Measurements from ENCODE around the gene CFC1.
"Not testable (repeated sequence)": the region's sequence is repeated elsewhere in the genome, so short reads cannot be mapped to it uniquely, and the experiment has no call there.

The CFC1 gene

DNA sequence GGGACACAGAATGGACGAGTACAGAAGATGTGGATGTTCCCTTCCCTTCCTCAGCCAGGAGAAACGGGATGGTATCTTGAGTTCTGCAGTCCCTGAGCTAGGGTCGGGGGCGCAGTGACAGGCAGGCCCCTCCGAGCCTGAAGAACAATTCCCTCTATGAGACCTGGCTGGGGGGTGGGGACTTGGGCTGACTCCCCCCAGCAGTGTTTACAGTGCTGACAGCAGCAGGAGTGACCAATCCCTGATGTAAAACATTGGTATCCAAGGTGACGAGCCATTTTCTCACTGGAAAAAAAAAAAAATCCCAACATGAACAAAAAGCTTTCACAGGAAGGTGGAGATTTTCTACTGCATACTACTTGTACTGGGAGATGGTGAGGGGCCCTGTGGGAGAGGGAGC, at the start of gene CFC1:
Gene CFC1 (minus strand): TSS at position 183 of the 400 bp plus-strand sequence. CDS start 288 bp downstream, outside the sequence.
- DNase-seq = not testable (repeated sequence)

DNA sequence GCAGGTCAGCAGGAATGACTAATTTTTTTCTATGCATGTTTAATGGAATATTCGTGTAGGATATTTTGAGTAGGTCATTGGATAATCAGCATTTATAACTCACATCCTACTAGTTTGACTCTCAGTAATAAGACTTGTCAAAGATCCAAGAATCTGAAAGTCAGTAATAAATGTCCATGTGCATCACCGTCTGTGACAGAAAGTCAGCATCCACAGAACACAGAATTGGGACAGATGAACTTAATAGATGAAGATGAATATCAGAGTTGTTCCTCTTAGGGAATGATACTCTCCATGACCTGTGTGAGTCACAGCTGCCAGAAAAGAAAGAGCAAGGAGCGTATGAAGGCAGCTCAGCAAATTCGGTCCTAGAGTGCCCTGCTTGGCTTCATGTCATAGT, 42.3 kb upstream of the CFC1 start:
- DNase-seq = not testable (repeated sequence)

DNA sequence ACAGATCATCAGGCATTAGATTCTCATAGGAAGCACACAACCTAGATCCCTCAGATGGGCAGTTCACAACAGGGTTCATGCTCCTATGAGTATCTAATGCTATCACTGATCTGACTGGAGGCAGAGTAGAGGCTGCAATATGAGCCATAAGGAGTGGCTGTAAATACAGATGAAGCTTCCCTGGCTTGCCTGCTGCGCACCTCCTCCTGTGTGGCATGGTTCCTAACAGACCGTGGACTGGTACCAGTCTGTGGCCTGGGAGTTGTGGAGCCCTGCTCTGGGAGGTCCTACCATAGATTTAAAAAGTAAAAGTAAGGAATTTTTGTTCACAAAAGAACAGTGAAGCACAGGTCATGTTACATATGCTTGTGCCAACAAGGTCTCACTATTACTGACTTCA, 39.6 kb upstream of the CFC1 start:
- not testable (repeated sequence) for DNase-seq

DNA sequence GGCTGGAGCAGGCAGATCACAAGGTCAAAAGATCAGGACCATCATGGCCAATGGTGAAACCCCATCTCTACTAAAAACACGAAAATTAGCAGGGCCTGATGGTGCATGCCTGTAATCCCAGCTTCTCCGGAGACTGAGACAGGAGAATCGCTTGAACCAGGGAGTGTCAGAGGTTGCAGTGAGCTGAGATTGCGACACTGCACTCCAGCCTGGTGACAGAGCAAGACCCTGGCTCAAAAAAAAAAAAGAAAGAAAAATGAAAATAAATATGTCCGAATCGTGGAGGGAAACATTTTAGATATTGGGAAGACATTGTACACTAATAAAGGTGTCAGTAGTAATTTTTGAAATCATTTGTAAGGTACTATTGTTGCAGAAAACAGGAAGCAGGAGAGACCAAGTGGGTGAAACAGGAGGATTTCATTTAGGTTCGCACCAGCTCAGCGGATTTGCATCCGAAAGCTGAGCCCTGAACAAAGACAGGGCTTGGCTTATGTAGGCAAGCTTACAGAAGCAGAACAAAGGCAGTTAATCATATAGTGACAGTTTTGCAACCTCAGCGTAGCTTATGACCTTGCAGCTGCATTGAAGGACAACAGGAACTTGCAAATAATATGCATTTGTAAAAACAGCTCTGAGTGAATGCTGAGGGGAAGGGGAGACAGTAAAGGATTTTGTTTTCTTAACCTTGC, 29.6 kb upstream of the CFC1 start:
- not testable (repeated sequence) for DNase-seq

DNA sequence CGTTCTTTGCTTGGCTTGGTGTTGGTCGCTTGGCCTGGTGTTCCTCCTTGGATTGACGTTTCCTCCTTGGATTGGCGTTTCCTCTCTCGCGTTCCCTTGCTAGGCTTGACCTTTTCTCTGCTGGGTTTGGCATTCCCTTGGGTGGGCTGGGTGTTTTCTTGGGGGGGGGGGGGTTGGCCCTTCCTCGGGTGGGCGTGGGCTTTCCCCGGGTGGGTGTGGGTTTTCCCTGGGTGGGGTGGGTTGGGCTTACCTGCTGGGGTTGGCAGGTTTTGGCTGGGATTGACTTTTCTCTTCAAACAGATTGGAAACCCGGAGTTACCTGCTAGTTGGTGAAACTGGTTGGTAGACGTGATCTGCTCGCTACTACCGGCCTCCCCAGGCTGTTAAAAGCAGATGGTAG, 11.8 kb upstream of the CFC1 start, which contains the start of gene POTEJ:
Gene POTEJ (plus strand): TSS at position 301 of the 400 bp plus-strand sequence. CDS start 93 bp downstream, at position 394.
- not testable (repeated sequence) for DNase-seq

DNA sequence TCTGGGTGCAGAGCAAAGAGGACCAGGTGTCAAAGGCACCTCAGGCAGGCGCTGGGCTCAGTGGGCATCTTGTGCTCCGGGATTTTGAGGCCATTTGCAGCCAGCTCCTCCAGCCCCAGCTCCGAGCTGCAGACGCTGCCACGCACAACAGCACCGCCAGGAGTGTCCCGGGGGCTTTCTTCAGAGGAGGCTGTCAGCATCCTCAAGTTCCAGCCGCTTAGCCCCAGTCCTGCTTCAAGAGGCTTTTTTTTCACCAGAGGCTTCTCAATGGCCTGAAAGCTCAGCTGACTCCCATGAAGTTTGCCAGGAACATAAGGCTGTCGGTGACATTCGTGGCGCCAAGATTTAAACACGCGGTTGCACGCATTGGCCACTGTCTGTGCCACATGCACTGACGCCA, 11.1 kb upstream of the CFC1 start:
- not testable (repeated sequence) for DNase-seq

DNA sequence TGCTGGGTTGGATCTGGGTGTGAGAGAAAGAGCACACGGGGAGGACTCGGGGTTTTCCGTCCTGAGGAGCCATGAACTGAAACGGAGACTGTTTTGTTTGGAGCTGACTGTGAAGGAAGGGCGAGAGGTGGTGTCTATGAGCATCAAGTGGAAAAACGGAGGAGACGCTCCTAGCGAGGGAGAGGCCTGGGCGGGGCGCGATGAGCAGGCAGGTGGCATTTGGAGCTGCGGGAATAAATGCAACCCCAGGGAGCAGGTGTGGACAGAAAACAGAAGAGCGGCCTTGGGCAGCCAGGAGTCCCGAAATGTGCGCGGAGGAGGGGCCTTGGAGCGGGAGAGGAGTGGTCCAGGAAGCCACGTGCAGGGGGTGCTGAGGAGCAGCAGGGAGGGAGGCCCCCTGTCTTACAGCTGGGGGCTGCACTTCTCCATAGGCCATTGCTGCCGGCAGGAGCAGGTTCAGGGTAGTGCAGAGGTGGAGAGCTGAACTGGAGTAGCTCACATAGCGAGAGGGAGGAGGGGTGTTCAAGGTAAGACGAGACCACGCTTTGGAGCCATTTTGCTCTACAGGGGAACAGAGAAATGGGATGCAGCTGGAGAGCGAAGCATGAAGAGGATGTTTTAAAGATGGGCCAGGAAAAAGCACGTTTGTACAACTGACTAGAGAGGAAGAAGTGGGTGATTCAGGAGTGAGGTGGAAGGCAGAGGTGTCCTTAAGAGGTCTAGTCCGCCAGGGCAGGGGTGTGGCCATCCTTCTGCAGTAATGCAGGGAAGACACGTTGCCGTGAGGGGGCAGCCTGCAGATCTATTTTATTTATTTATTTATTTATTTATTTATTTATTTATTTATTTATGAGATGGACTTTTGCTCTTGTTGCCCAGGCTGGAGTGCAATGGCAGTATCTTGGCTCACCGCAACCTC, 9.9 kb upstream of the CFC1 start:
- not testable (repeated sequence) for DNase-seq

DNA sequence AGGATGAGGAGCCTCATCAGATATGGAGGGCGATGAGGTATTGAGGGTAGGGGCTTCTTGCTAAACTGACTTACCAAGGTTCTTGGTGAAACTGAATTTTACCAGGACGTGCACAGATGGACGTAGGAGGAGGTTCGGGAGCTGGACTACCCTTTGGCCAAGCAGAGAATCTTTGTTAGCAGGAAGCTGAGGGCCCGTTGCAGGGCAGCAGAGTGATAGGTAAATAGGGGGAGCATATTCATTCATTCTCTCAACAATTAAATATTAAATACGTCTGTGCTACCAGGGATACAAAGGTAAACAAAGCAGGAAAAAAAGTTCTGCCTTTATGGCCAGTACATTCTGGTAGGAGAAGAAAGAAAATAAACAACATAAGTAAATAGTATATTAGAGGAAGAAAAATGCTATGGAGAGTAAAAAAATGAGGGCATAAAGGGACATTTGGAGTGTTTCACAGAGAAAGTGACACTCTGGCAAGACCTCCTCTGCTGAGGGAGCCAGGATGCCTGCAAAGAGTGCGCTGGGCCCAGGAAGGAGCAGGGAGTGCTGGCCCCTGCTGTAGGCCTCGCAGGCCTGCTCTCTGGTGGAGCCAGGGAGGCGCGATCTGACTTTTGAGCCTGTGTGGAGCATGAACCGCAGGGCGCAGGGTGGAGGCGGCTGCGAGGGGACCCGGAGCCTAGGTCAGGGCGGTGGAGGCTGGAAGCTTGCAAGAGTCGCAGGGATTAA, 9.1 kb upstream of the CFC1 start:
- not testable (repeated sequence) for DNase-seq

DNA sequence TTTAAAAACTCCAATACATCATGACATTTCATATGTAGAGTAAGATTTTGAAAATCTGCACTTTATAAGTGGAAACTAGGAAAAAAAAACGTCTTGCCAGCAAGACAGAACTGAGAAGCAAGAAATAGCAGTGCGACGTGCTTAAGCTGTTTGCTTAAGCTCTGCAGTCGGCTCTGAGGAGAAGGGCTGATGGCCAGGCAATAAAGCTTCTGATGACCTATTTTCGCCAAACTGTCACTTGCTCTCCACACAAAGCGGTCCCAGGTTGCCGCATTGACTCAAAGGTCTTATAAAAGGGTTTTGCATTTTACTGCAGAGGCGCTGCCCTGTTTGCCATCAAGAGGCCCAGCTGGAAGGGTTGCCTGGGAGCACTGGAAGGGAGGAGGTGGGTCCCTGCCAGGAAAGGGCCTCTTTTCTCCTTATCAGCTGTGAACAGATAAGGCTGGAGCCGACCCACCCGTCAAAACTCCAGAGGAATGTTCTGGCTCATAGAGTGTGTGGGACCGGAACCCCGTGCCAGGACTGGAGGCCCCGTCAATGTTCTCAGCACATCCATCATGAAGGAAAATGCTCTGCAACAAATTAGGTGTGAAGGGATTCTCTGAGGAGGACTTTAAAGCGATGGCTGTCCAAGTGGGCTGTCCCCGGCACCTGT, 2.4 kb upstream of the CFC1 start:
- not testable (repeated sequence) for DNase-seq

DNA sequence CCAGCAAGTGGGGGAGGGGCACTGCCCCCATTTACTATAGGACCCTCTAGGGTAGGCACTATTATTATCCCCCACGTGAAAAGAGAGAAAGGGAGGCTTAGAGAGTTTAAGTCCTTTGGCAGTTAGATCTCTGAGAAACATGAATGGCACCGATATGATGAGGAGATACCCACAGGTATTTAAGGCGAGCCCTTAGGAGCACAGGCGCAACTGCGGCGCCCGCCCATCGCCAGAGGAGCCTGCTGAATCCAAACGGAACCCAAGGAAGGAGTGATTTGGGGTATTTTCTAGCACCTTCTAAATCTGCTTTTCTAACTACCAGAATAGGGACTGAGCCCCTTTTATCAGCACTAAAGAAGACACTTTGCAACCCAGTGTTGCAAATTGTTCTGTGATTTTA, 551 bp upstream of the CFC1 start:
- DNase-seq = not testable (repeated sequence)

DNA sequence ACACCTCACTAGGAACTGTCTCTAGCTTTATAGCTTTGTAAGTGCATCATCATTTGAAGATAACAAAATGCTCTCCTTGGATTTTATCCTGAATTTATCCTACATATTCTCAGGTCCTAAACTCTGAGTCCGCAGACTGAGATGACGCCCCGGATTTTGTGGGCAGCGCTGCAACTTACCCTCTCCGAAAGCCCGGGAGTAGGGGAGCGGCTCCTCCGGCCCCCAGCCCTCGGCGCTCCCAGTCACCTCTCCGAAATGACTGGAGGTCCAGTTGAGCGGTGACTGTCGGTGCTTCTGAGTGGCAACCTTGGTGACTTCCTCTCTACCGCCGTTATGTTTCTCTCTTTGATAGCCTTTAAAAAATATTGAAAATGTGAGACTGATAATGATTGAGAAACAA, 912 bp downstream of the CFC1 start:
- DNase-seq = not testable (repeated sequence)

DNA sequence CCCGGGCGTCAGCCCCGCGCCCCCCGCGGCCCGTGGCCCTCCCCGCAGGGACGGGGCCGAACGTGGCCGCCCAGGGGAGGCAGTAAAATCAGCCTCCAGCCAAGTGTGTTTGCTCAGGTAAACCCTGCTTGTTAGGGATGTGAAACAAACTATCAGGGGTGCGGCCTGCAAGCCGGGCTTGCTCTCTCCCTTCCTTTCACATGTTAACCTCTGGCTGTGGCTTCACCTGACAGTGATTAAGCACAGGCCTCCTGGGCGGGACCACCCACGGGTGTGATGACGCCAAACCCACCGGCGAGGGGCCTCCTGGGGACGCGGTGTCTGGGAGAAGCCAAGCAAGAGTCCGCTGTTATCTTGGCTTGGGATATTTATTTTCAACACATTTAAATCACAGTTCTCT, 1.4 kb downstream of the CFC1 start:
- not testable (repeated sequence) for DNase-seq

DNA sequence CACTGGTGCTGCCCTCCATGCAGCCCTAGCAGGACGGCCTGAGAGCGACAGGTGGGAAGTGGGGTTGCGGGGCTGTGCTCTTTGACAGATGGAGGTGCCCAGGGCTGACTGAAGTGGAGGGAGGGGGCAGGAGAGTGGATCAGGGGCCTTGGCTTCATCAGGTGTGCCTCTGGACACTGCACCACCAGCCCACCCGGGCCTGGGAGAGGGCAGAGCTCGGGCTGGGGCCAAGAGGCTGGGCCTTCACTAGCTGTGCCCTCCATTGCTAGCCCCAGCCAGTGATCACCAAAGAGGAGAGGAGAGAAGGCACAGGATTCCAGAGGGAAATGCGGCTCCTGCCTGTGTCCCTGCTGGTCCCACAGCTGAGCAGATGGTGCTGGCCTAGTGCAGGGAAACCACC, 2.6 kb downstream of the CFC1 start:
- not testable (repeated sequence) for DNase-seq

DNA sequence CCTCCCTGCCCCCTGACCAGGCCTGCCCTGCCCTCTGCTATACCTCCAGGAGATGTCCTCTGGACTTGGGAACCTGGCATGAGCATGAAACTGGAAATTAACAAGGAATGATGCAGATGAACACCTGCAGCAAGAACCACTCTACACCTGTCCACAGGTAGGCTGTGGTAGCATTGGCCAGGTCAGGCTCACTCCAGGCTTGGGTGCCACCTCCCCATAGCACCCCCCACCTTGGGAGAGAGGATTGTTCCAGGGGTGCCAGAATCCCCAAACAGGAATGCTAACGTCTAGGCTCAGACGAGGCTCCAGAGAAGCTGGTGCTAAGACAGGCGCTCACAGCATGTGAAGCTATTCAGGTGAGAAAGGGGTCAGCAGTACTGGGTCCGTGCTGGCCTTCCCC, 5.4 kb downstream of the CFC1 start:
- not testable (repeated sequence) for DNase-seq

DNA sequence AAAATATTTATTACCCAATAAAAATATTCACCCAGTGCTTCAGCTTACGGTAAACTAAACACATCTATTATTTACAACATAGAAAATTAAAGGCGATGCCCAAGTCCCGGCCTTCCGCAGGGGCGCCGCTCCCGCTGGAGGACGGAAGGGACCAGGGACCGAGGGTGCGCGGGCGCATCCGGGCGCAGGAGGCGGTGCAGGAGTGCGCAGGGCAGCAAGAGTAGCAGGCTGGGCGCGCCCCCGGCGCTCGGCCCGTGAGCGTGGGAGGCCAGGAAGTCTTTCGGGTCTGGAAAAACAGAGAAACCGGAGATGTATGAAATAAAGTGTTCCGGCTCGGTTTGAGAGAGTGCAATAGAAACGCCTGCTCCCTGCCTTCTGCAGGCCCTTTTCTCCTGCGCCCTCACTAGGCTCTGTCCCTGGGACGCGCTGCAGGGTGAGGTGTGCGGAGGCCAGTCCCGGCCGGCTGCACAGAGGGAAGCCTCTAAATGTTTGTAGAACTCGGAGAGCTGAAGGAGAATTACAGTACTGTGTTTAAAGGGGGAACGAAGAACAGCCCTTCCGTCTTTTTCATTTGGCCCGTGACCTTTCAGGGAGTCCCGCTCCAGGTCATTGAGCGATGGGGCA, 6.5 kb downstream of the CFC1 start:
- DNase-seq = not testable (repeated sequence)

DNA sequence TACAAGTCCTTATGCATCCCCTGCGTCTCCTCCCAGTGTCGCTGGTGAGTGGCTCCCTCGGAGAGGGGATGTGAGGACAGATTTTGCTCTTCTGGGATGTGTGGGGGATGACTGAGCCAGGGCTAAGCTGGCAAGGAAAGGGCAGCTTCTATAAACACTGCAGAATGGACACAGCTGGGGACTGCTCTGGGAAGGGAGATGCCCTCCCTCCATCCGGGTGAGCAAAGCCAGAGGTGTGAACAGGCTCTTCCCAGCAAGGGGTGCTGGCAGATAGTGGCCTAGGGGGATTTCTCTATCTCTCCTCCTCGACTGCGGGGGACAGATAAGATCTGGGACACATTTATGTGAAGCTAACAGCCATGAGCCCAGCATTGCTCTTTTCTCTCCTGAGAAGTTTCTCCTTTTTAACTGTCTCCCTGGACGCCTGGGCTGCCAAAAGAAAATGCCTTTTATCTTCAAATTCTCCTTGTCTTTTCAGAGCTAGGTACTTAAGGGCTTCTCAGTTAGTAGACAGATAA, 8.5 kb downstream of the CFC1 start:
- not testable (repeated sequence) for DNase-seq

DNA sequence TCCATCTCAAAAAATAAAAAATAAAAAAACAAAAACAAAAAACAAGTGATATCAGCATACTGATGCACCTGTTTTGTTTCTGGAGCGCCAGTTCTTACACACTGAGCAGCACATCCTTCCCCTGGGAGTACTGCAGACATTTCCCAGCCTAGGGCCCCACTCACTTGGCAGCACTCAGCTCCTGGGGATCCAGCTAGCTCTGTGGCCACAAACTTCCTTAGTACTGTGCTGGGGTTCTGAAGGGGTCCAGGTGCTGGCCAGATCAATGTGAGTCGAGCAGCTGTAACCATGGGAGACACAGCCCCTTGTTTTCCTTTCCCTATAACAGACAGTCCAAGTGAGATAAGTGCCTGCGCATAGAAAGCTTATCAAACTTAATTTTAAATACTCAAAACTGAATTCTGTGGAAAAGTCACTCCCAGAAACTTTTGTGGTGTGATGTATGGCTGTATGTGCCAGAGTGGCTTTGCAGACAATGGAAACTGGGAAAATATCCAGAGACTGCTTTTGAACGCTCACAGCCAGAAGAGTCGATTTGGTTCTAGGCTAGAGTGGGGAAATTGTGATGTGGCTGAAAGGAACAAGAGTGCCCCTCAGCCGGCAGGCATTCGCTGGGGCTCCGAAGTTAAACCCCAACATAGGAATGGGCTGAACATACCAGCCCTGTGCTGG, 9.1 kb downstream of the CFC1 start:
- not testable (repeated sequence) for DNase-seq

DNA sequence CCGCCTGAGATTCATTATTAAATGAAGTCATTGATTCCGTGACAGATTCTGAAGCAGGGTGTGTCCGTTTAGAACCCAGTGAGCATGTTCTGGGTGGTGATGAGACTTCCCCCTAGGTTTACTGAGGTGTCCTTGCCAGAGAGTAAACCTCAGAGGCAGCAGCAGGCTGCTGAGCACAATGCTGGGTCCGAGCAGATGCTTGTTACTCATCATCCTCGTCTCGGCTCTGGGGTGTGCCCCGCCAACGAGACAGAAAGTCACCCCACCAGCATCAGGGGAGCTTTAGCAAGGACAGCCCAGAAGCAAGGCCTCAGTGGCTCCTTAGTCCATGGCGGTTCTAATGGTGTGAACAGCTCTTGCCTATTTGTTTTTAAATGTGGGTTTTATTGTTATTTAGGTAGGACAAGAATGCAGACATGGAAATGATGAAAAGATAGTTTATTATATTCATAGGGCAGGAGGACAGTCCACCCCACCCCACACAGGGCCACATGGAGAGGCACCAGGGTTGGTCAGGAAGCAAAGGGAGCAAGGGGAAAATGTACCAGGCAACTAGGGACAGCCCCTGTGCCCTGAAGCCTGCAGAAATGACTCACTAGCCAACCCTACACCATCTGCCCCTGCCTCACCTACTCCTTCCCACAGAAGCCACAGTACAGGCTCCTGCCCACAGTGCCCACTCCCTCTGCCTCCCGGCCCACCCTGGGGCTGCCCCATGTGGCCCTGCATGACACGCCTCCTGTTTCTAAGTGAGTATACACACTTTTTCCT, 10.5 kb downstream of the CFC1 start:
- DNase-seq = not testable (repeated sequence)

DNA sequence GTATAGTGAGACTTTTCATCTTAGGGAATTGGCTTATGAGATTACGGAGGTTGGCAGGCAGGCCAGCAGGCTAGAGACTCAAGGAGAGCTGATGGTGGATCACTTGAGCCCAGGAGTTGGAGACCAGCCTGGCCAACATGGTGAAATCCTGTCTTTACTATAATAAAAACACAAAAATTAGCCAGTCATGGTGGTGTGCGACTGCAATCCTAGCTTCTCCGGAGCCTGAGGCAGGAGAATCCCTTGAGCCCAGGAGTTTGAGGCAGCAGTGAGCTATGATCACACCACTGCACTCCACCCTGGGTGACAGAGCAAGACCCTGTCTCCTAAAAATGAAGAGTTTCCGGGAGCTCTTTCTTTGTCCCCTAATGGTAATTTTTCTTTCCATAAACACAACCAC, 14.6 kb downstream of the CFC1 start:
- DNase-seq = not testable (repeated sequence)

DNA sequence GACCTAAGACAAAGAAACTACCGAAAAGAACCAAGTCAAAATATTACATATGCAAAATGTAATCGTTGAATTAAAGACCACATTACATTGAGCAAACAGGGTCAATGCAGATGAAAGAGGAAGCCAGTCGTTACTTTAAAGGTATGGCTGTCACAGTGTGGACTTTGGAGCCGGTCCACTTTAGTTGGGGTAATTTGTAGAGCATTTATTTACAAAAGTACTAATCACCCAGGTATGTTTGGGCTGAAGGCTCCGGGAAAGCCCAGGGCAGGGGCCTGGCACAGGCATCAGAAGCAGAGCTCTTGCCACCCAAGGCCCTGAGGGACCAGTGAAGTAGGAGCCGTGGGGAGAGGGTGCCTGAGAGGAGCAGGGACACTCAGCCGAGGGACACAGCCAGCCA, 15.8 kb downstream of the CFC1 start:
- not testable (repeated sequence) for DNase-seq

All from DMS79 (cell line).